Activated CD8-positive, alpha-beta T cell treated with anti-CD3 and anti-CD28 coated beads, Interleukin-2, amount 10 ng/mL, durations not matched to agents 7 days and 5 days (primary cell): ENCODE data around the gene THBS1. TPM values are rescaled to one million over a fixed set of nuclear protein-coding genes. Genes with fewer than 3 reads are reported as not detected.

Experiments used
- ATAC-seq: fragments of 150-1000 bp; cut with Tn5 transposase; one replicate; pipeline ENCODE4 v1.10.0; 2021; ENCODE audit warnings: moderate library complexity
- CTCF ChIA-PET: fragments of 350-600 bp; sonication (Branson Sonifier 250); formaldehyde crosslinking; loops from one replicate; lab custom pipeline; 2021; ENCODE audit warnings: antibody characterized with exemption; lab: Charles Lee
- POLR2A ChIA-PET: fragments of 350-600 bp; sonication (Branson Sonifier 250); formaldehyde crosslinking; loops from one replicate; lab custom pipeline; 2021; ENCODE audit warnings: antibody characterized with exemption; lab: Charles Lee
- DNase-seq: peaks from one replicate; pipeline ENCODE4 v3.0.0-alpha.2; 2020
- H3K27ac Mint-ChIP-seq: one replicate; pipeline ENCODE4 v1.8.0; 2021; ENCODE audit warnings: mild to moderate bottlenecking, mixed read lengths
- H3K27me3 Mint-ChIP-seq: one replicate; pipeline ENCODE4 v1.8.0; 2021; ENCODE audit warnings: low read depth, mixed read lengths
- H3K36me3 Mint-ChIP-seq: one replicate; pipeline ENCODE4 v1.8.0; 2021; ENCODE audit warnings: low read depth, mixed read lengths
- H3K4me1 Mint-ChIP-seq: one replicate; pipeline ENCODE4 v1.8.0; 2021; ENCODE audit warnings: low read depth, mixed read lengths
- H3K4me3 Mint-ChIP-seq: one replicate; pipeline ENCODE4 v1.8.0; 2021; ENCODE audit warnings: mild to moderate bottlenecking, mixed read lengths
- H3K9me3 Mint-ChIP-seq: one replicate; pipeline ENCODE4 v1.8.0; 2022; ENCODE audit warnings: mixed read lengths; ENCODE audit not compliant: insufficient read depth
- total RNA-seq, 2 experiments: library from RNA; stranded (reverse); gene quantifications; one replicate each; pipeline ENCODE4 v1.2.3, GENCODE V29; 2021

THBS1 gene
- total RNA-seq, 2 experiments from 2014 or later = 0.87 to 1.2 TPM

- Mint-ChIP-seq H3K27ac (no peak overlapping the region), H3K27me3 (peaks cover 7% of the 10 kb centered on the region), H3K36me3 (peaks cover 7% of the 10 kb centered on the region), H3K4me1 (peaks cover 7% of the 10 kb centered on the region), H3K9me3 (no peaks in the 10 kb centered on the region), H3K4me3 (no peak overlapping the region)
- ChIA-PET CTCF (interaction anchor here (0.7 to 2.8 kb wide), 4 partner anchors 17 to 275 kb away, joined by 3 to 9 read pairs (median 3); partner anchors contain the start of gene THBS1), POLR2A (no interaction called here)
- DNase-seq = no peak
- ATAC-seq = no peak
Observed at GRCh38 chr15:39597751-39598185, 16.9 kb downstream of the THBS1 start.

DNA sequence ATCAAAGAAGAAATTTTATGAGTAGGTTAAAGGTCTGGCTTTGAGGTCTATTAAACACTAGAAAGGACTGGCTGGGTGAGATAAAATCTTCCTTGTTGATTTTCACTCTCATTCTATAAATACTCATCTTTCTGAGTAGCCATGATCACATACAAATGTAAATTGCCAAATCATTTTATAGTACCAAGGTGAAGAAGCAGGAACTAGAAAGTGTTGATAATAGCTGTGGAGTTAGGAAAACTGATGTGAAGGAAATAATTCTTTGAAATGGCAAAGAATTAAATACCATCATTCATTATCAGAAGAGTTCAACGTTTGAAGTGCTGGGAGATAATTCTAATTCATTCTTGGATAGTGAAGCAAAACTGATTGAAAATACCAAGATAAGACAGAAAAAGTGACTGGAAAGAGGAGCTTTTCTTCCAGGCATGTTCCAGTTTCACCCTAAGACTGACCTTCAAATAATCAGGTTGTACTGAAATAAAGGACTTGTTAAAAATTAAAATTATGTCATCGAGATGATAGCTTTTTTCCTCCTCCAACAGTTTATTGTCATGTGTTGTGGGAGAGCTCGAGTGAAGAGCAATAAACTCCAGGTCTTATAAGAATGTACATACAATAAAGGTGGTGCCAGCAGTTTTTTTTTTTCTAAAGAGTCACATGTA is 17.4 kb downstream of the THBS1 start:
- CTCF ChIA-PET = interaction anchor here (0.7 to 2.8 kb wide), 6 partner anchors 15 to 275 kb away, joined by 3 to 9 read pairs (median 3); partner anchors contain the start of gene THBS1
- H3K9me3 Mint-ChIP-seq = no peaks in the 10 kb centered on the region
- POLR2A ChIA-PET = no interaction called here
- H3K36me3 Mint-ChIP-seq = peaks cover 4% of the 10 kb centered on the region
- H3K27ac Mint-ChIP-seq = no peak overlapping the region
- H3K4me1 Mint-ChIP-seq = peaks cover 7% of the 10 kb centered on the region
- DNase-seq (no peak), ATAC-seq (no peak)
- no peak overlapping the region for H3K4me3 Mint-ChIP-seq
- peaks cover 7% of the 10 kb centered on the region for H3K27me3 Mint-ChIP-seq

- no peak overlapping the region for H3K27ac Mint-ChIP-seq
- ATAC-seq = no peak
- ChIA-PET POLR2A (no interaction called here), CTCF (interaction anchor here (1.0 to 2.8 kb wide), 5 partner anchors 16 to 274 kb away, joined by 3 to 9 read pairs (median 3); partner anchors contain the start of gene THBS1)
- H3K9me3 Mint-ChIP-seq = no peaks in the 10 kb centered on the region
- H3K27me3 Mint-ChIP-seq = peaks cover 7% of the 10 kb centered on the region
- H3K36me3 Mint-ChIP-seq = no peaks in the 10 kb centered on the region
- no peak for DNase-seq
- peaks cover 2% of the 10 kb centered on the region for H3K4me1 Mint-ChIP-seq
- no peak overlapping the region for H3K4me3 Mint-ChIP-seq
Observed at GRCh38 chr15:39598958-39599845, 18.3 kb downstream of the THBS1 start.

DNA sequence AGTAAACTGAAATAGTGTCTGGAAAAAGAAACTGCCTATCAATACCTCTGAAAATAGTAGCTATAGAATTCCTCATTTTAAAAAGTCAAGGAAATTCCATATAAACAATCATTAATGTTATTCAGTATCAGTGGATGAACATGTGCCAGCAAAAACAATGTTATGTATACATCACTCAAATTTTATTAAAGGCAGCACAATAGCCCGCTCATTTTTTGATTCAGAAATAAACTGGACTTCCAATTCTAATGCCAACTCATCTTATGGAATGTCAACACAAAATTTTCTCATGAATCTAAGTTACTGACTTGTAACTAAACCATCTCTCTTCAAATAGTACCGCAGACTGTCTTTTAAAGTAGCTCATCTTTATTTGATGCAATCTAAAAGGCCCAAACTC is 19.0 kb downstream of the THBS1 start:
- H3K9me3 Mint-ChIP-seq = no peaks in the 10 kb centered on the region
- CTCF ChIA-PET = interaction anchor here (2.2 to 2.8 kb wide), 2 partner anchors 17 to 20 kb away, joined by 6 to 9 read pairs; partner anchors contain the start of gene THBS1
- H3K4me3 Mint-ChIP-seq = no peak overlapping the region
- no peaks in the 10 kb centered on the region for H3K36me3 Mint-ChIP-seq
- no peaks in the 10 kb centered on the region for H3K4me1 Mint-ChIP-seq
- DNase-seq = no peak
- peaks cover 7% of the 10 kb centered on the region for H3K27me3 Mint-ChIP-seq
- no peak overlapping the region for H3K27ac Mint-ChIP-seq
- no peak for ATAC-seq
- POLR2A ChIA-PET = no interaction called here

GRCh38 chr15:39602143-39602542 is 21.3 kb downstream of the THBS1 start:
- ChIA-PET CTCF (interaction anchor here (0.8 to 1.9 kb wide), 2 partner anchors 21 to 155 kb away, joined by 3 to 6 read pairs; no protein-coding TSS in a partner anchor), POLR2A (no interaction called here)
- H3K4me1 Mint-ChIP-seq = peaks cover 5% of the 10 kb centered on the region
- no peaks in the 10 kb centered on the region for H3K9me3 Mint-ChIP-seq
- H3K27ac Mint-ChIP-seq = no peak overlapping the region
- ATAC-seq = no peak
- H3K4me3 Mint-ChIP-seq = no peak overlapping the region
- H3K36me3 Mint-ChIP-seq = no peaks in the 10 kb centered on the region
- DNase-seq = no peak
- H3K27me3 Mint-ChIP-seq = peaks cover 5% of the 10 kb centered on the region

DNA sequence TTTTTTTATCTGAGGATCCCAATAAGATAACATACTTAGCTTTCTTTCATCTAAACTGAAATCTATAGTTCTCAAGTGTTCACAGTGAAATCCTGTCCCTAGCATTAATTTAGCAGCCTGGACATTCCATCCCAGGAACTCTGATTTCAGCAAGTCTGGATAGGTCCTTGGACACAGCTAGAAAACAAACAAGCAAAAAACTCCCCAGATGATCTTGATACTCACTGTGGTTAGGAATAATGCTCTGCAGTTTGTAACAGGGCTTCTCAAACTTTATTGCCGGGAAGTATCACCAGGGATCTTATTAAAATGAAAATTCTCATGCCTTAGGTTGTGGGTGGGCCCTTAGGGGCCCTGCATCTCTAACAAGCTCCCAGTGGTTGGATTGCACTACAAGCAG is 24.3 kb downstream of the THBS1 start:
- Mint-ChIP-seq H3K27me3 (no peaks in the 10 kb centered on the region), H3K9me3 (peaks cover 4% of the 10 kb centered on the region), H3K36me3 (peaks cover 17% of the 10 kb centered on the region), H3K4me3 (no peak overlapping the region), H3K27ac (no peak overlapping the region), H3K4me1 (peaks cover 23% of the 10 kb centered on the region)
- POLR2A ChIA-PET = no interaction called here
- ATAC-seq (no peak), DNase-seq (no peak)
- CTCF ChIA-PET = no interaction called here

GRCh38 chr15:39608185-39609139 is 27.6 kb downstream of the THBS1 start:
- Mint-ChIP-seq H3K4me3 (no peak overlapping the region), H3K4me1 (peaks cover 23% of the 10 kb centered on the region), H3K27me3 (peaks cover 3% of the 10 kb centered on the region), H3K36me3 (peaks cover 39% of the 10 kb centered on the region), H3K9me3 (peaks cover 20% of the 10 kb centered on the region), H3K27ac (peak overlapping the region; percentile 53)
- DNase-seq (no peak), ATAC-seq (no peak)
- POLR2A ChIA-PET = no interaction called here
- CTCF ChIA-PET = interaction anchor here (0.7 to 1.7 kb wide), 6 partner anchors 15 to 148 kb away, joined by 3 to 8 read pairs (median 4); no protein-coding TSS in a partner anchor

DNA sequence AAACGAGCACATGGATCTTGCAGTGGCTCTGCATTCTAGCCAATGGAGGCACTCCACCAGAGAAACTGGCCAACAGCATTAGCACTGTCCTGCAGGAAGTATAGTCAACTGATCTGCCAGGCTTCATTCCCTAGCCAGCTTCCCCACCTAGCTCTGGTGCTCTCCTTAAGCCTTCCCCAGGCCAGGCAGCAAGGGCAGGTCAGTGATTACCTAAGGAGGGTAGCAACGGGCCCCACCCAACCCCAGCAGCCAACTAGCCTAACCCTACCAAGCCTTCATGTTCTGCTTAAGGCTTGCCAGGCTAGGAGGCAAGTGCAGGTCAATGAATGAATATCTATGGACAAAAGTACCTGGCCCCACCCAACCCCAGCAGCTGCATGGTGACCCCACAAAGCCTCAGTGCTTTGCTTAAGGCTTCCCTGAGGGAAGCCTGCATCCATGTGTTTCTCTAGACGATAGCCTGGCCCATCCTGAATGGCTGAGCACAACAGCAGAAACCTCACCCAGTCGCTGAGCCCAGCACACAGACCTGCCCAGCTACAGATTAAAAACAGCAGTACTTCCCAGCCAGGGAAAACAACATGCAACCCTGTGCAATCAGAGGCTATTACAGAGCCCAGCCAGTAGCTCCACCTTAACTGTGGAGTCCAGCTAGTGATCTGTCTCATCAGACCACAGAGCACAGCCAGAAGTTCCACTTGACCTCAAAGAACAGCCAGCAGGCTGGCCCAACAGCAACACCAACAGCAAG is 28.5 kb downstream of the THBS1 start:
- Mint-ChIP-seq H3K9me3 (peaks cover 27% of the 10 kb centered on the region), H3K4me1 (peaks cover 23% of the 10 kb centered on the region), H3K27ac (peak overlapping the region; percentile 53), H3K36me3 (peaks cover 44% of the 10 kb centered on the region), H3K4me3 (no peak overlapping the region), H3K27me3 (peaks cover 3% of the 10 kb centered on the region)
- ATAC-seq (no peak), DNase-seq (no peak)
- POLR2A ChIA-PET = no interaction called here
- CTCF ChIA-PET = interaction anchor here (1.3 to 2.6 kb wide), 4 partner anchors 14 to 147 kb away, joined by 3 to 17 read pairs (median 4); no protein-coding TSS in a partner anchor

GRCh38 chr15:39610665-39611064 is 29.8 kb downstream of the THBS1 start:
- DNase-seq (no peak), ATAC-seq (no peak)
- no peak overlapping the region for H3K4me3 Mint-ChIP-seq
- H3K27ac Mint-ChIP-seq = no peak overlapping the region
- peaks cover 6% of the 10 kb centered on the region for H3K27me3 Mint-ChIP-seq
- CTCF ChIA-PET = interaction anchor here (1.4 to 2.6 kb wide), 3 partner anchors 12 to 75 kb away, joined by 4 to 17 read pairs (median 5); no protein-coding TSS in a partner anchor
- peaks cover 35% of the 10 kb centered on the region for H3K9me3 Mint-ChIP-seq
- POLR2A ChIA-PET = no interaction called here
- peaks cover 23% of the 10 kb centered on the region for H3K4me1 Mint-ChIP-seq
- H3K36me3 Mint-ChIP-seq = peaks cover 50% of the 10 kb centered on the region

GRCh38 chr15:39613271-39613670 is 32.4 kb downstream of the THBS1 start:
- ATAC-seq = no peak
- H3K36me3 Mint-ChIP-seq = peaks cover 50% of the 10 kb centered on the region
- H3K27ac Mint-ChIP-seq = no peak overlapping the region
- H3K4me3 Mint-ChIP-seq = no peak overlapping the region
- H3K4me1 Mint-ChIP-seq = peaks cover 21% of the 10 kb centered on the region
- no peak for DNase-seq
- peaks cover 33% of the 10 kb centered on the region for H3K9me3 Mint-ChIP-seq
- CTCF ChIA-PET = no interaction called here
- POLR2A ChIA-PET = no interaction called here
- peaks cover 12% of the 10 kb centered on the region for H3K27me3 Mint-ChIP-seq
